ENCODE data around the gene IMPACT. TPM values are rescaled to one million over a fixed set of nuclear protein-coding genes. Genes with fewer than 3 reads are reported as not detected.
A peak's percentile ranks its signal among the peaks of the same experiment; 100 is the strongest.

Gene IMPACT
- polyA plus RNA-seq, 4 donors: 11.9 to 35.0 (median 14.3) TPM

DNA sequence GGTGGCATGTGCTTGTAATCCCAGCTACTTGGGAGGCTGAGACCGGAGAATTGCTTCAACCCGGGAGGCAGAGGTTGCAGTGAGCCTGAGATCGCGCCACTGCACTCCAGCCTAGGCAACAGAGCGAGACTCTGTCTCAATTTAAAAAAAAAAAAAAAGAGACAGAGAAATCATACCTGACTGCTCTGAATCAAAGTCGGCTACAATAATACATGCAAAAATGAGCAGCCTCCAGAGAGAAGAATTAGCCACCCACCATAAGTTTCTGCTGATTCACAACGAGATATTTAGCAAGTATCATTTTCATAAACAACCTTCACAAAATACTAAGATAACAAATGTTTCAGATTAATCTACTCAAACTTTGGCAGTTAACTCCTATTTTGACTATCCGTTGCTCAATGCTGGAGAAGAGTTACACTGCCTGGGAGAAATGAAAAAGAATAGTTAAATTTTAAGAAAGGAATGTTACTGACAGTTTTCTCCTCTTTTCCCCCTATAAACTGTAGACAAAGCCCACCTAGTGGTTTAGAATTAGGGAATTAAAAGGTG is 30.3 kb upstream of the IMPACT start:
- no peak overlapping the region for H3K27ac ChIP-seq (ENCODE audit: low read depth in 1 of 3, low read length in 2 of 3)
- peaks cover 0 to 3% (median 0%) of the 10 kb centered on the region in 3 donors for H3K4me1 ChIP-seq (ENCODE audit: control insufficient read depth in 3 of 3, insufficient read depth in 2 of 3, low read depth in 1 of 3, low read length in 2 of 3)
- 78 to 81% (median 80%) methylated on average over 8 of the region's 8 CpGs for WGBS, 3 donors
- no peaks in the 10 kb centered on the region for H3K36me3 ChIP-seq (ENCODE audit: control insufficient read depth in 3 of 3, insufficient read depth in 2 of 3, low read depth in 1 of 3, low read length in 3 of 3)
- H3K4me3 ChIP-seq (ENCODE audit: low read depth in 1 of 3, low read length in 3 of 3): no peak overlapping the region
- peaks cover 0 to 3% (median 0%) of the 10 kb centered on the region in 3 donors for H3K27me3 ChIP-seq (ENCODE audit: control insufficient read depth in 3 of 3, insufficient read depth in 3 of 3, low read length in 3 of 3)
- FAIRE-seq (no peak), DNase-seq (no peak)
- H3K9me3 ChIP-seq (ENCODE audit: control insufficient read depth in 2 of 2, insufficient read depth in 1 of 2, low read depth in 1 of 2, low read length in 1 of 2): no peaks in the 10 kb centered on the region

- Histone ChIP-seq H3K27ac (ENCODE audit: low read depth in 1 of 3, low read length in 2 of 3) (peak overlapping the region in 2 of 3 donors; percentile 74 to 78), H3K9me3 (ENCODE audit: control insufficient read depth in 2 of 2, insufficient read depth in 1 of 2, low read depth in 1 of 2, low read length in 1 of 2) (no peaks in the 10 kb centered on the region), H3K4me3 (ENCODE audit: low read depth in 1 of 3, low read length in 3 of 3) (peak overlapping the region; percentile 40 to 80 (median 68)), H3K4me1 (ENCODE audit: control insufficient read depth in 3 of 3, insufficient read depth in 2 of 3, low read depth in 1 of 3, low read length in 2 of 3) (peaks cover 0 to 3% (median 0%) of the 10 kb centered on the region in 3 donors), H3K27me3 (ENCODE audit: control insufficient read depth in 3 of 3, insufficient read depth in 3 of 3, low read length in 3 of 3) (peaks cover 0 to 3% (median 0%) of the 10 kb centered on the region in 3 donors), H3K36me3 (ENCODE audit: control insufficient read depth in 3 of 3, insufficient read depth in 2 of 3, low read depth in 1 of 3, low read length in 3 of 3) (no peaks in the 10 kb centered on the region)
- WGBS, 3 donors: 0 to 1% (median 1%) methylated on average over 42 to 50 of the region's 50 CpGs
- FAIRE-seq (no peak), DNase-seq (peak; percentile 69 to 88)
Measured at GRCh38 chr18:24397131-24397693, 29.3 kb upstream of the IMPACT start.

DNA sequence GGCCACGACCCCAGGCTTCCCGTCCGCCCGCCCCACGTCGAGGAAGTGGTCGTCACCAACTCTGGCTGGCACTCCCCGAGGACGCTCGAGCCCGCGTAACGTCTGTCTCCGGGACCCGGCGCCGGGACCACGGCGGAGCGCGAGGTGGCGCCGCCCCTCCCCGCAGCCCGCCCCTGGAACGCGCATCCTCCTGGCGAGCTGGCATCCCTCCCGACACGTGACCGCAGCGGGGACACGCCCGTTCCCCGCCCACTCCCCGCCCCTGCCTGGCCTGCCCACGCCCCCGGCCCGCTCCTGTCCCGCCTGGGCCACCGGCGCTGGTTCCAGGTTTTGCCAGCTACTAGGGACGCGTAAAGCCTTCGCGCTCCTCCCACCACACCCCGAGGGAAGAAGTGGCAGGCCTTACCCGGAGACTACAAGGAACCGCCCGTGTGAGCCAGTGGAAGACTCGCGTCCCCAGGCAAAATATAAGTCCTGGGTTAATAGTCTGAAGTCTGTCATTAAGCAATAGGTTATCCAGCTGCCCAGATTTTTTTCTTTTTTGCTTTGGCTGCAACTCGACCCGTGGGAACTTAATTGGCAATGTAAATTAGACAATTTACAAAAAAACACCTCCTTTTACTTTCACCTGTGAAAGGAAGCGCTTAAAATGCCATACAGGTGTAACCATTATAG is 28.6 kb upstream of the IMPACT start, which contains the start of gene OSBPL1A:
Gene OSBPL1A, minus strand, starts transcription at position 131 of the 675 bp plus-strand sequence. CDS start 20,291 bp downstream, outside the sequence.
- H3K9me3 ChIP-seq (ENCODE audit: control insufficient read depth in 2 of 2, insufficient read depth in 1 of 2, low read depth in 1 of 2, low read length in 1 of 2): no peaks in the 10 kb centered on the region
- no peak for FAIRE-seq
- WGBS, 3 donors: 2 to 4% (median 2%) methylated on average over 48 to 55 of the region's 55 CpGs
- peak within 1 kb of the TSS in 2 of 3 donors; percentile 74 to 78 for H3K27ac ChIP-seq (ENCODE audit: low read depth in 1 of 3, low read length in 2 of 3)
- peak; percentile 95 for DNase-seq
- H3K27me3 ChIP-seq (ENCODE audit: control insufficient read depth in 3 of 3, insufficient read depth in 3 of 3, low read length in 3 of 3): peaks cover 0 to 3% (median 0%) of the 10 kb centered on the region in 3 donors
- peaks cover 0 to 3% (median 0%) of the 10 kb centered on the region in 3 donors for H3K4me1 ChIP-seq (ENCODE audit: control insufficient read depth in 3 of 3, insufficient read depth in 2 of 3, low read depth in 1 of 3, low read length in 2 of 3)
- H3K36me3 ChIP-seq (ENCODE audit: control insufficient read depth in 3 of 3, insufficient read depth in 2 of 3, low read depth in 1 of 3, low read length in 3 of 3): no peaks in the 10 kb centered on the region
- peak within 1 kb of the TSS; percentile 40 to 80 (median 68) for H3K4me3 ChIP-seq (ENCODE audit: low read depth in 1 of 3, low read length in 3 of 3)

DNA sequence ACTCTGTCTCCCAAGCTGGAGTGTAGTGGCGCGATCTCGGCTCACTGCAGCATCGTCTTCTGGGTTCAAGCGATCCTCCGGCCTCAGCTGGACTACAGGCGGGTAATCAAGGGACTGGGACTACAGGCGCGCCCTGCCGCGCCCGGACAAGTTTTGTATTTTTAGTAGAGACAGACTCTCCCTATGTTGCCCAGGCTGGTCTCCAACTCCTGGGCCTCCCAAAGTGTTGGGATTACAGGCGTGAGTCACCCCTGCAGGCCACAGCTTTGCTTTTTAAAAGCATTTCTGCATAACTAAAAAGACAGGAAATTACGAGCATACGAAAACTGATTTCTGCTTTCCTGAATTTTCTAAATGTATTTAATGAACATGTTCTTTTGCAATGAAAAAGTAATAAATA is 27.9 kb upstream of the IMPACT start:
- FAIRE-seq (no peak), DNase-seq (no peak)
- 89 to 91% (median 91%) methylated on average over 15 of the region's 15 CpGs for WGBS, 3 donors
- Histone ChIP-seq H3K9me3 (ENCODE audit: control insufficient read depth in 2 of 2, insufficient read depth in 1 of 2, low read depth in 1 of 2, low read length in 1 of 2) (no peaks in the 10 kb centered on the region), H3K27ac (ENCODE audit: low read depth in 1 of 3, low read length in 2 of 3) (no peak overlapping the region), H3K4me1 (ENCODE audit: control insufficient read depth in 3 of 3, insufficient read depth in 2 of 3, low read depth in 1 of 3, low read length in 2 of 3) (peaks cover 0 to 3% (median 0%) of the 10 kb centered on the region in 3 donors), H3K4me3 (ENCODE audit: low read depth in 1 of 3, low read length in 3 of 3) (no peak overlapping the region), H3K27me3 (ENCODE audit: control insufficient read depth in 3 of 3, insufficient read depth in 3 of 3, low read length in 3 of 3) (peaks cover 0 to 3% (median 0%) of the 10 kb centered on the region in 3 donors), H3K36me3 (ENCODE audit: control insufficient read depth in 3 of 3, insufficient read depth in 2 of 3, low read depth in 1 of 3, low read length in 3 of 3) (no peaks in the 10 kb centered on the region)

DNA sequence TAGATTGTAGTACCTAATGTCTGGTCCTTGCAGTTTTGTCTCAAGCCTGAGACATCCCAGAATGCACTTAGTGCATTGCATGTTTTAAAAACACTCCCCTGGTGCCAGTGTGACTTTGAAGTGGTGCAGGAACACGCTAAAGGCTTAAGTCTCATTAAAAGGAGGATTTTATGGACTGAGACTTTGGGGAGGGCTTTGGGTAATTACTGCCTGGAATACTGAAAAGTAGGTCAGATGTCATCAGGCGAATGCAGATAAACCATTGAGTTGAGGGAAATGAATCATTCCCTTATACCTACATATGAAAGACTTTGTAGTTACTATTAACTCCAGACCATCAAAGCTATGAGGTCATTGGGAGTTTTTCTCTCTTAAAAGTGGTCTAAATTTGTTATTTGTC is 25.9 kb upstream of the IMPACT start:
- Histone ChIP-seq H3K9me3 (ENCODE audit: control insufficient read depth in 2 of 2, insufficient read depth in 1 of 2, low read depth in 1 of 2, low read length in 1 of 2) (no peaks in the 10 kb centered on the region), H3K36me3 (ENCODE audit: control insufficient read depth in 3 of 3, insufficient read depth in 2 of 3, low read depth in 1 of 3, low read length in 3 of 3) (no peaks in the 10 kb centered on the region), H3K4me3 (ENCODE audit: low read depth in 1 of 3, low read length in 3 of 3) (no peak overlapping the region), H3K4me1 (ENCODE audit: control insufficient read depth in 3 of 3, insufficient read depth in 2 of 3, low read depth in 1 of 3, low read length in 2 of 3) (peaks cover 0 to 3% (median 0%) of the 10 kb centered on the region in 3 donors), H3K27me3 (ENCODE audit: control insufficient read depth in 3 of 3, insufficient read depth in 3 of 3, low read length in 3 of 3) (peaks cover 0 to 7% (median 0%) of the 10 kb centered on the region in 3 donors), H3K27ac (ENCODE audit: low read depth in 1 of 3, low read length in 2 of 3) (no peak overlapping the region)
- DNase-seq (no peak), FAIRE-seq (no peak)
- 63 to 75% (median 73%) methylated on average over 2 of the region's 2 CpGs for WGBS, 3 donors

DNA sequence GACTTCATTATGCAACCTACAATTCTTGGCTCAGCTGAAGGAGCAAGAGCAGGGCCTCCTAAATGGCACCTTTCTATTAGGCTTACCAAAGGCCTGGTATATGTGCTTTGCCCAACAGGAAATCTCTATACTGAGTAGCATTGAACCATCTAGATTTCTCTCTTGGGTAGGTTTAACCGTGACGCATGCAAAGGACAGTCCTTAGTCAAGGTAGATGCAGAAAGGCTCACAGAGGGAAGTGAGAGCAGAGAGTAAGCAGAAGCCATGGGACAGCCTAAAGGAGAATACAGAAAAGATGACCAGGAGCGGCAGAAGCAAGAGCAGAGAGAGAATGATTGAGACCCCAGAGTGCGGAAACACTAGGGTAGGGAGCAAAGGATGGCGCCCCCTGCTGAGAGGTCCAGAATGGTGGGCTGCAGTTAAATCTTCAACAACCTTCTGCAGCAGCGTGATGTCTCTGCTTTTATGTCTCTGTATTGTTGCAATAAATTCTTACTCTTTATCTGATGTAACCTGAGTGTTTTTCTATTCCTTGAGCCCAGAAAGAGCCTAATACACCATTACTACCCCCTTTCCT is 24.2 kb upstream of the IMPACT start:
- Histone ChIP-seq H3K27ac (ENCODE audit: low read depth in 1 of 3, low read length in 2 of 3) (no peak overlapping the region), H3K36me3 (ENCODE audit: control insufficient read depth in 3 of 3, insufficient read depth in 2 of 3, low read depth in 1 of 3, low read length in 3 of 3) (no peaks in the 10 kb centered on the region), H3K27me3 (ENCODE audit: control insufficient read depth in 3 of 3, insufficient read depth in 3 of 3, low read length in 3 of 3) (peaks cover 0 to 7% (median 0%) of the 10 kb centered on the region in 3 donors), H3K4me3 (ENCODE audit: low read depth in 1 of 3, low read length in 3 of 3) (no peak overlapping the region), H3K9me3 (ENCODE audit: control insufficient read depth in 2 of 2, insufficient read depth in 1 of 2, low read depth in 1 of 2, low read length in 1 of 2) (no peaks in the 10 kb centered on the region), H3K4me1 (ENCODE audit: control insufficient read depth in 3 of 3, insufficient read depth in 2 of 3, low read depth in 1 of 3, low read length in 2 of 3) (peaks cover 0 to 3% (median 0%) of the 10 kb centered on the region in 3 donors)
- FAIRE-seq: no peak
- no peak for DNase-seq
- WGBS, 3 donors: 78 to 85% (median 80%) methylated on average over 6 of the region's 6 CpGs

GRCh38 chr18:24403076-24403475 is 23.4 kb upstream of the IMPACT start:
- no peak for DNase-seq
- Histone ChIP-seq H3K36me3 (ENCODE audit: control insufficient read depth in 3 of 3, insufficient read depth in 2 of 3, low read depth in 1 of 3, low read length in 3 of 3) (no peaks in the 10 kb centered on the region), H3K27me3 (ENCODE audit: control insufficient read depth in 3 of 3, insufficient read depth in 3 of 3, low read length in 3 of 3) (peaks cover 0 to 7% (median 0%) of the 10 kb centered on the region in 3 donors), H3K27ac (ENCODE audit: low read depth in 1 of 3, low read length in 2 of 3) (no peak overlapping the region), H3K4me1 (ENCODE audit: control insufficient read depth in 3 of 3, insufficient read depth in 2 of 3, low read depth in 1 of 3, low read length in 2 of 3) (peaks cover 0 to 3% (median 0%) of the 10 kb centered on the region in 3 donors), H3K4me3 (ENCODE audit: low read depth in 1 of 3, low read length in 3 of 3) (no peak overlapping the region), H3K9me3 (ENCODE audit: control insufficient read depth in 2 of 2, insufficient read depth in 1 of 2, low read depth in 1 of 2, low read length in 1 of 2) (no peaks in the 10 kb centered on the region)
- 81 to 93% (median 91%) methylated on average over 5 of the region's 5 CpGs for WGBS, 3 donors
- no peak for FAIRE-seq

- Histone ChIP-seq H3K4me3 (ENCODE audit: low read depth in 1 of 3, low read length in 3 of 3) (no peak overlapping the region), H3K9me3 (ENCODE audit: control insufficient read depth in 2 of 2, insufficient read depth in 1 of 2, low read depth in 1 of 2, low read length in 1 of 2) (no peaks in the 10 kb centered on the region), H3K4me1 (ENCODE audit: control insufficient read depth in 3 of 3, insufficient read depth in 2 of 3, low read depth in 1 of 3, low read length in 2 of 3) (no peaks in the 10 kb centered on the region), H3K36me3 (ENCODE audit: control insufficient read depth in 3 of 3, insufficient read depth in 2 of 3, low read depth in 1 of 3, low read length in 3 of 3) (no peaks in the 10 kb centered on the region), H3K27me3 (ENCODE audit: control insufficient read depth in 3 of 3, insufficient read depth in 3 of 3, low read length in 3 of 3) (peaks cover 0 to 4% (median 0%) of the 10 kb centered on the region in 3 donors), H3K27ac (ENCODE audit: low read depth in 1 of 3, low read length in 2 of 3) (no peak overlapping the region)
- DNase-seq (no peak), FAIRE-seq (no peak)
- WGBS, 3 donors: 79 to 83% (median 81%) methylated on average over 3 of the region's 3 CpGs
Measured at GRCh38 chr18:24404591-24404990, 21.9 kb upstream of the IMPACT start.

Data from small intestine (tissue), 7 donors.